Measurements from ENCODE around the gene ACBD3. TPM values are rescaled to one million over a fixed set of nuclear protein-coding genes. Genes with fewer than 3 reads are reported as not detected.
A peak's percentile ranks its signal among the peaks of the same experiment; 100 is the strongest.

The ACBD3 gene
- total and polyA plus RNA-seq, 2 donors from 2014 or later: 12.4 to 43.1 TPM

GRCh38 chr1:226112626-226113025, 73.9 kb downstream of the ACBD3 start:
- no peak for TF ChIP-seq CTCF (IDR thresholded peaks at IDR 0.05; ENCODE audit: borderline replicate concordance, extremely low read depth, insufficient read depth)
- Histone ChIP-seq H3K4me3 (ENCODE audit: low read length in 3 of 3) (no peak overlapping the region), H3K4me1 (ENCODE audit: control insufficient read depth in 2 of 3, insufficient read depth in 2 of 3, low read depth in 1 of 3, low read length in 3 of 3) (peaks cover 4 to 10% (median 10%) of the 10 kb centered on the region in 3 donors), H3K36me3 (ENCODE audit: control insufficient read depth in 2 of 3, insufficient read depth in 3 of 3, low read length in 3 of 3) (no peaks in the 10 kb centered on the region), H3K27ac (ENCODE audit: low read depth in 2 of 2, low read length in 2 of 2) (no peak overlapping the region), H3K9me3 (ENCODE audit: control insufficient read depth in 2 of 3, insufficient read depth in 1 of 3, low read length in 3 of 3) (no peaks in the 10 kb centered on the region), H3K9ac (ENCODE audit: low read length in 3 of 3) (no peak overlapping the region), H3K27me3 (ENCODE audit: control insufficient read depth, insufficient read depth, low read length) (no peaks in the 10 kb centered on the region)
- FAIRE-seq (no peak), DNase-seq (no peak)
- intact Hi-C loops (cut with DNase I): no loop called here

DNA sequence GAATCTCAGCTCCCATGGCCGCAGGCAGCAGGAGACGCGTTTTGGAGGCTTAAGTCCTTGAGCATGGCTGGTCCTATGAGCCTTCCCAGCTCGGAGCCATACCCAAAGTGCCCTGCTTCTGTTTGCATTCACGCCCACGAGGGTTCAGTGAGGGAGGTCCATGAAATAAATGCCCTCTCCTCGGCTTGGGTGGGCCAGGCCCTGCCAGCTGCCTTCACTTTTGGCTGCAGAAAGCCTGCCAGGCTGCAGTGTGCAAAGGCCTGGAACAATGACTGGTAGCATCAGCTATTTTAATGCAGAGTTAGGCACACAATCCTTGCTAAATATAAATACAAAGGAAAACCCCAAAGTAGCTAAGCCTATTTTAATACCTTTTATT, 74.7 kb downstream of the ACBD3 start:
- Histone ChIP-seq H3K9me3 (ENCODE audit: control insufficient read depth in 2 of 3, insufficient read depth in 1 of 3, low read length in 3 of 3) (no peaks in the 10 kb centered on the region), H3K4me3 (ENCODE audit: low read length in 3 of 3) (no peak overlapping the region), H3K36me3 (ENCODE audit: control insufficient read depth in 2 of 3, insufficient read depth in 3 of 3, low read length in 3 of 3) (no peaks in the 10 kb centered on the region), H3K4me1 (ENCODE audit: control insufficient read depth in 2 of 3, insufficient read depth in 2 of 3, low read depth in 1 of 3, low read length in 3 of 3) (peaks cover 4 to 10% (median 10%) of the 10 kb centered on the region in 3 donors), H3K9ac (ENCODE audit: low read length in 3 of 3) (no peak overlapping the region), H3K27me3 (ENCODE audit: control insufficient read depth, insufficient read depth, low read length) (no peaks in the 10 kb centered on the region), H3K27ac (ENCODE audit: low read depth in 2 of 2, low read length in 2 of 2) (no peak overlapping the region)
- intact Hi-C loops (cut with DNase I): no loop called here
- no peak for TF ChIP-seq CTCF (IDR thresholded peaks at IDR 0.05; ENCODE audit: borderline replicate concordance, extremely low read depth, insufficient read depth)
- DNase-seq (no peak), FAIRE-seq (no peak)

DNA sequence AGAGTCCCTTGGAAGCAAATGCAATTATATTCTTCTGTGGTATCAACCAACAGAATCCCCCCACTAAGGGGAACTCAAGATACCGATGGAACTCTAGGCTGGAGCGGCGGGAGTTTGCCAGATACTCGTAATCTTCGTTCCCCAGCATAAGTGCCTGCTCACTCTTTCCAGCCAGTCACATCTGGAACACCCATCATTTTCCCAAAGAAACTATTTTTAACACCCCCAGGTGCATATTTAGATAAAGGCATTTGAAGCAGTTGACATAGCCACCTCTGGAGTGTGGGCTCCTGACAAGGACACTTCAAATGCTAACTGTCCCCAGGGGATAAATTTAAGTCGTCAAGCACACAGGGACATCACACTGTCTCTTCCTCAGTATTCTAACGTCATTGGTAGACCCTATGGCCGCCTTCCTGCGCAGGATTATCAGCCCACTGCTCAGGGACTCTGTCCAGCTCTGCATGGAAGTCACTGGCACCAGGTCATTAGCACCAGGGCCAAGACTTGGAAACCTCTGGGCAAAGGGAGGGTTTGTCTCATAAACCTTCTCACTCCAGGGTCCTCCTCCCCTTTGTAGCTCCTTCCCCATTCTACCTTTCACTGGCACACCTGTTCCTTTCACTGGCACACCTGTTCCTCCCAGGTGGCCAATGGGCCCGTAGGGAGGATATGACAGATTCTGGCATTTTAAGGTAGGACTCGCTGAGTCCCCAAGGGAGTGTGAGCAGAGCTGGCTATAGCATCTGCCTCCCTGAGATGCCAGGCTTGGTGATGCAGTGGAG, 75.3 kb downstream of the ACBD3 start:
- no peaks in the 10 kb centered on the region for H3K9me3 ChIP-seq (ENCODE audit: control insufficient read depth in 2 of 3, insufficient read depth in 1 of 3, low read length in 3 of 3)
- peak overlapping the region; percentile 94 to 96 for H3K27ac ChIP-seq (ENCODE audit: low read depth in 2 of 2, low read length in 2 of 2)
- no peak for FAIRE-seq
- no peak for TF ChIP-seq CTCF (IDR thresholded peaks at IDR 0.05; ENCODE audit: borderline replicate concordance, extremely low read depth, insufficient read depth)
- peak overlapping the region; percentile 26 to 79 (median 71) for H3K4me3 ChIP-seq (ENCODE audit: low read length in 3 of 3)
- intact Hi-C loops (cut with DNase I): no loop called here
- no peaks in the 10 kb centered on the region for H3K27me3 ChIP-seq (ENCODE audit: control insufficient read depth, insufficient read depth, low read length)
- peaks cover 4 to 10% (median 10%) of the 10 kb centered on the region in 3 donors for H3K4me1 ChIP-seq (ENCODE audit: control insufficient read depth in 2 of 3, insufficient read depth in 2 of 3, low read depth in 1 of 3, low read length in 3 of 3)
- no peaks in the 10 kb centered on the region for H3K36me3 ChIP-seq (ENCODE audit: control insufficient read depth in 2 of 3, insufficient read depth in 3 of 3, low read length in 3 of 3)
- H3K9ac ChIP-seq (ENCODE audit: low read length in 3 of 3): peak overlapping the region in 2 of 3 donors; percentile 59 to 77
- no peak for DNase-seq
